GM12873 (cell line): ENCODE measurements around the gene LRP8.

Experiments
- TF ChIP-seq, protein P1 (sequence below): IDR thresholded peaks from 2 replicates; pipeline ENCODE4 v1.5.1; 2012; ENCODE audit warnings: low read depth, mild to moderate bottlenecking, moderate library complexity, low read length, control low read depth; ENCODE audit not compliant: insufficient read depth; ENCODE audit errors: missing control alignments

Gene LRP8

DNA sequence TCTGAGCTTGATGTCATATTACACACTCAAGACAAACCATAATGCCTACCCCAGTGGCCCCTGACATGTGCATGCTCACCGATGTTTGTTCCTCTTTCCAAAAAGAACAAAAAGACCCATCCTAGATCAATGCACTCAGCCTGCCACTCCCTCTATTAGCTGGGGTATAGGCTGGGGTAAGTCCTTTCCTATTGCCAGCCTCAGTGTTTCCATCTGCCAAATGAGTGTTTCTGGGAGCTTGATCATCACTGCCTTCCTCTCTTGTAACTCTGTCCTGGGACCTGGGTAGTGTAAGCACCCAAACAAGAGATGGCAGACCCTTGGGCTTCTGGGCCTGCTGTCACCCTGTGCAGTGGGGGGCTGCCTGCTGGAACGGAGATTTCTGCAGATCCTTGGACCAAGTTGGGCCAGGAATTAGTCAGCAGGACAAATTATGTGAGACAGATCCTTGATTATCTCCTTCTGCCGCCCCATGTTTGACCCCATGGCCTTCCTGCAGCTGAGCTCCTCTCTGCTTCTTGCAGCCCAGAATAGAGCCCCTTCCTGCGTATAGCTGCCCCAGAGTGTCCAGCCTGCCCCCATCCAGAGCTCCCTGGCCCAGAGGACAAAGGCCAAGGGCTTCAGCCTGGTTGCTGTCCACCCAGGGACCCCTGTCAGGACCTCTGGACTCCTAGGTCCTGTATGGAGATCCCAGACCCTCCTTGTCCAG is 31.5 kb upstream of the LRP8 start:
- TF ChIP-seq, protein P1, sequence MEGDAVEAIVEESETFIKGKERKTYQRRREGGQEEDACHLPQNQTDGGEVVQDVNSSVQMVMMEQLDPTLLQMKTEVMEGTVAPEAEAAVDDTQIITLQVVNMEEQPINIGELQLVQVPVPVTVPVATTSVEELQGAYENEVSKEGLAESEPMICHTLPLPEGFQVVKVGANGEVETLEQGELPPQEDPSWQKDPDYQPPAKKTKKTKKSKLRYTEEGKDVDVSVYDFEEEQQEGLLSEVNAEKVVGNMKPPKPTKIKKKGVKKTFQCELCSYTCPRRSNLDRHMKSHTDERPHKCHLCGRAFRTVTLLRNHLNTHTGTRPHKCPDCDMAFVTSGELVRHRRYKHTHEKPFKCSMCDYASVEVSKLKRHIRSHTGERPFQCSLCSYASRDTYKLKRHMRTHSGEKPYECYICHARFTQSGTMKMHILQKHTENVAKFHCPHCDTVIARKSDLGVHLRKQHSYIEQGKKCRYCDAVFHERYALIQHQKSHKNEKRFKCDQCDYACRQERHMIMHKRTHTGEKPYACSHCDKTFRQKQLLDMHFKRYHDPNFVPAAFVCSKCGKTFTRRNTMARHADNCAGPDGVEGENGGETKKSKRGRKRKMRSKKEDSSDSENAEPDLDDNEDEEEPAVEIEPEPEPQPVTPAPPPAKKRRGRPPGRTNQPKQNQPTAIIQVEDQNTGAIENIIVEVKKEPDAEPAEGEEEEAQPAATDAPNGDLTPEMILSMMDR, result no peak

DNA sequence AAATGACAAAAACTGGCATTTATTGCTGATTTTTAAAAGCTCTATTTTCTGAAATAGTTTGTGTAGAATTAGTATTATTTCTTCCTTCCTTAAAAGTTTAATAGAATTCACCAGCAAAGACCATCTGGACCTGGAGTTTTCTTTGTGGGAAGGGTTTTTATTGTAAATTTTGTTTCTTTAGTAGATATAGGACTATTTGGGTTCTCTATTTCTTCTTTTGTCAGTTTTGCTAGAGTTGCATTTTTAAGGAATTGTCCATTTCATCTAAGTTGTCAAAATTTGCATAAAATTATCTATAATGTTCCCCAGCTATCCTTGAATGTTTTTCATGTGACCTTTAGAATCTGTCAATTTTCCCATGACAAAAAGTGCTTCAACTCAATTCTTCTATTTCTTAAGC is 28.8 kb upstream of the LRP8 start:
- TF ChIP-seq, protein P1, result no peak

- TF ChIP-seq, protein P1, result no peak
These were observed 26.2 kb upstream of the LRP8 start for GRCh38 chr1:53354119-53354518.

DNA sequence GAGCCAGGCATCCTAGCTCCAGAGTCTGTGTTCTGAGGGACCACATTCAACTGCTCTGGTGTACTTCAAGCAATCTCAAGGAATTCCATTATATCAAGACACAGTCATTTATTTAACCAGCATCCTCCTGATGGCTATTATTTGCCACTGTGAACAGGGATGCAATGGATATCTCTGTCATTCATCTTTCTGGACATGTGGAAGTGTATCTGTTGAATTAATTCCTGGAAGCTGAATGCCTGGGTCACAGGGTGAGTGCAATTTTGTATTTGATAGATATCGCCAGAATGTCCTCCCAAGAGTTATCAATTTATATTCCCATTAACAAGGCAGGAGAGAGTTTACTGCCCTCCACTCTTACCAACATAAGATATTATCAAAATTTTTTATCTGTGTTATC is 24.7 kb upstream of the LRP8 start:
- TF ChIP-seq, protein P1, result no peak

GRCh38 chr1:53350853-53351767 is 23.2 kb upstream of the LRP8 start:
- TF ChIP-seq, protein P1, result no peak

DNA sequence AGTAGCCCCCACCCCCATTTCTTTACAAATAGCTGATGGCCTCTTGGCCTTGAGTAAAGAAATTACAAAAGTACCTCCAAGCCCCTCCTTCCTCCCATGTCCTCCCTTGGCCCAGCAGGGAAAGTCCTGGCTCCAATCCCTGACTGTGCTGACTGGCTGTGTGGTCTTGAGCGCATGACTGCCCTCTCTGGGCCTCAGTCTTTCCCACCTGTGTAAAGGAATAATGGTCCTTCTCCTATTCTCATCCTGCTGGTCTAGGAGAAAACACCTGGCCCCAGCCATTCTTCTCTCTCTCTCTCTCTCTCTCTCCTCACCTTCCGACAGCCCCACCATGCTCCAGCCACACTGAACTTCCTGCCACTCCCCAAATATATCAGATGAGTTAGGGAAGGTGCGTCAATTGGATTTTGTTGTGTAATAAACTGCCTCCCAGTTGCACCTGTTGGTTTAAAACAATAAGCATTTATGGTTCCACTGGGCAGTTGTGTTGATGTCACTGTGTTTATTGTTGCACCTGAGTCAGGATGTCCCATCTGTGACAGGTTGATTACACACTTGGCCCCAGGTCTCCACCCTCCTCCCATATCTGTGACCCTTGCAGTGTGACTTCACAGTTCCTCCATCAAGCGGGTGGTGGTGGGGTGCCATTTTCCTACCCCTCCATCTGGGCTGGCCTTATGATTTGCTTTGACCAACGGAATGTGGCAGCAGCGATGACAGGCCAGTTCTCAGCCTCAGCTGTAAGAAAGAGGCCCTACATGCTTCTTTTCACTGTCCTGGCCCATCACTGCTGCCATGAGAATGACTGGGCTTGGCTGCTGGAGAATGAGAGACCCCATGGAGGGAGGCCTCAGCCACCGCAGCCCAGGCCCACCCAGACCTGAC is 22.3 kb upstream of the LRP8 start:
- TF ChIP-seq, protein P1, result no peak
